Measurements from ENCODE around the gene STX18.
"Not testable (repeated sequence)": the region's sequence is repeated elsewhere in the genome, so short reads cannot be mapped to it uniquely, and the experiment has no call there.

STX18 gene

DNA sequence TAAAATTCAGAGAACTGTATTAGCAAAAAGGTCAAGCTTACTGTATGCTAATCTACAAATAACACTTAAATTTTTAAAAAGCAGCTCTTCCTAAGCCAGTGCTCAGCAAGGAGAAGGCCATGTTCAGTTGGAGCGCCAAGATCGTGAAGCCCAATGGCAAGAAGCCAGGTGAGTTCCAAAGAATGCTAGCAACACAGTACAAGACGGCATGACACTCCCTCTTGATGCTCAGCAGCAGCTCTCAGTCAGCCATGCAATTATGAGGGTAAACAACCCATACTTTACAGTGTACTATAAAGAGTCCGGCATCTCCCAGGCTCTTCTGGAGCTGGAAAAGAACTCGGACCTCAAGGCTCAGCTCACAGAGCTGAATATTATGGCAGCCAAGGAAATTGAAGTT lies 34.9 kb downstream of the STX18 start:
- no peak for DNase-seq

DNA sequence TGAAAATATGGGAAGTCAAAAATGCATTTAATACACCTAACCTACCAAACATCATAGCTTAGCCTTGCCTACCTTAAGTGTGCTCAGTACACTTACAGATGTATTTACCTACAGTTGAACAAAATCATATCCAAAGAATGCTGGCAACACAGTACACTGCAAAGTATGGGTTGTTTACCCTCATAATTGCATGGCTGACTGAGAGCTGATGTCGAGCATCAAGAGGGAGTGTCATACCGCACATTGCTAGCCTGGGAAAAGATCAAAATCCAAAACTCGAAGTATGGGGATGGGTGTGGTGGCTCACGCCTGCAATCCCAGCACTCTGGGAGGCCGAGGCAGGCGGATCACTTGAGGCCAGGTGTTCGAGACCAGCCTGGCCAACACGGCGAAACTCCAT lies 36.6 kb downstream of the STX18 start:
- not testable (repeated sequence) for DNase-seq

DNA sequence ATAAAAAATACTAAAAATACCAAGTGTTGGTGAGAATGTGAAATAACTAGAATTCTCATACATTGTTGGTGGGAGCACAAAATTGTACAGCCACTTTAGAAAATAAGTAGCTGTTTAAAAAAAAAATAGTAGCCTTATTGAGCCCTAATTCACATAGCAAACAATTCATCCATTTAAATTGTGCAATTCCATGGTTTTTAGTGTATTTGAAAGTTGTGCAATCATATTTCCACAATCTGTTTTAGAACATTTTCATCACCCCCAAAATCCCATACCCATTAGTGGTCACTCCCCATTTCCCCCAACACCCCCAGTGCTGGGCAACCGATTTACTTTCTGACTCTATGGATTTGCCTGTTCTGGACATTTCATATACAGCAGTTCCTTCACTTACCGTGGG lies 37.1 kb downstream of the STX18 start:
- no peak for DNase-seq

DNA sequence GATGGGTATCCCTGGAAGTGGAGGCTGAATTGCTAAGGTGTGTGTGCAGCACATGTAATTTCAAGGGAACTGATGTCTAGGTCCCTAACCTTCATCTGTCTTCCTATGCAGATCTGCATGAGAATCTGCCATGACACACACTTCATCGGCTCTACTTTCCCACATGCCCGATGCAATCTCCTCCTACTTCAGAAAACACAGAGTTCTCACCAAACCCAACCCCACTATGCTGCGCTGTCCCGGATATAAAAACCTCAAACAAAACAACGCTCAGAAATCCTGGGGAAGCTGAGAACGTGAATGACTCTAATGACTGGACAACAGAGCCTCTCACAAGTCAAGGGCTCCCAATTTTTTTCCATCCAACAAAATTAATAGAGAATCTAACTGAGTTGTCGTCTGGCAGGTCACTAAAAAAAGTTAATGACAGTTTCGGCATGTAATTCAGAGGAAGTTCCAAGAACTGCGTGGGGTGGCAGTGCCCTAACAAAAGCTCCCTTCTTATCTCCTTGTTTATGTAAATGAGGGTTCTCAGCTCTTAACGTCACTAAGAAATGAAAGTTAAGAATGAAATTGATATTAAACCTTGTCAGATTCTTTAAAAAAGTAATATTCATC lies 39.0 kb downstream of the STX18 start:
- no peak for DNase-seq

DNA sequence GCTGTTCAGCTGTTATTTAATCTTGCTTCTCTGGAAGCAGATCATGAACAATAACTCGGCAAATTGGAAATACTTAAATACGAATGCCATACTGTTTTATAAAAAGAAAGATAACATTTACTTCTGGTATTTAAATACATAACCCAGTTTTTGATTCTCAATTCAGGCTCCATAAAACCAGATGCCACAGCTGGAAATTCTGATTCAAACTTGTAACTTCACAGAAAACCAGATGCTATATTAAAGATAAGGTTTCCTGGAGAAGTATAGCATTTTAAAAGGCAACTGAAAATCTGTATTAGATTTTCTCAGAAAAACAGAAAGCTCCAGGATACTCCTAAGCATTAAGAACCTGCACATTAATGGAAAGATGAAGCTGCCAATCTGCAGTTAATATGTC lies 40.2 kb downstream of the STX18 start:
- DNase-seq, result no peak

DNA sequence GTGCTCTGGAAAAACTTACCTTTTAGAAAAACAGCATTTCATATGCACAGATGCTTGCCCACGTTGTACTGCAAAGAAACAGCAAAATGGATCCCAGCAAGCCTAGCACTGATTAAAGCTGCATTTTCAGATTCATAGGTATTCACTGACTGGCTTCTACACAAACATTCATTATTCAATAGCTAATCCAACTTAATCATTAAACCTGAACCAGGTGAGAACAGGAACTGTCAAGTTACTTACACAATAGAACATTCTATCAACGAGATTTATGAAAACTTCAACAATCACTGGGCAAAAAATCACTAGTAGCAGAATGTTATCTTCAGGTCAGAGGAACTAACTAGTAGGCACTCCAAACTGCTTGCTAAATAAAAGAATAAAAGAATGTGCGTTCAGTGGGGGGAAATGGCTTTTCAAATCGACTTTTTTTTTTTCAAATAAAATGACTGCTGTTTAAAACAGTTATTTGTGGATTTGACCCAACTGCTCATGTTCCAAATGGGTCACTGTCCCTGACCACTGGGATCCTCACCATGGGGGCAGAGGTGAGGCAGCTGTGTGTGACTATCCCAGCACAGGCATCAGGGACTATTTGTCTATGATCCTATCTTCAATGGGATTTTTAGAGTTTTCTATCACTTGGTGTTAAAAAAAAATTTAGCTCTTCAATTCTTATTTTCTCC lies 42.3 kb downstream of the STX18 start:
- no peak for DNase-seq

DNA sequence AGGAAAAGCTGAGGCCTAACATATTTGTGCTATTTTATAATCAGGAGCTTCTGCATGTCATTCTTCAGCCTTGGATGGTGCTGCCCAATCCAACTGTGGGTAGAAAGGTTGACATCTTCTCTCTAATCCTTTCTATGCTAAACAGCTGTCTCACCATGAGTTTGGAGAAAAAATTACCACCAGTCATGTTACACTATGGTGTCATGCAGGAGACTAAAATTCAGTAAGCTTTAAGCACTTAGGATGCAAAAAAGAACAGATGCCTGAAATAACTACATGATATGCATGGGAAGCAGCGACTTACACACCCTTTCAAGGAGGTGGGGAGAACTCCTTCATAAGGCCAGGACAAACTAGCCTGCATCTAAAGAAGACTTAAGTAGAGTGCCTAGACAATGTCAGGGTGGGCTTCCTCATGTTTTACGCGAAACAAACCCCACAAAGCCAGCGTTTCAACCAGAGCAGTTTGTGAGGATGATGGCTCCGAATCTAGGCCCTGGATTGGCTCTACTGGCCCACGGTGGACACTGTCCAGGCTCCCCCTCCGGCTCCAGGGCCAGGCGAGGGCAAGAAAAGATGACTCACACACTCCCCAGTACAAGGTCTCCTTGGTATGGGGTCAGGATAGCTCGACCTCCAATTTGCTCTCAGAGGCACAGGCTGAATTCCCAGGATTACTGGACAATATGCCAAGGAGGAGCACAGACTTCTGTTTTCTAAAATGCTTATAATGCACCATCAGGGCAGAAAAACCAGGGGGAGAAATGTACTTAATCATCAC lies 45.1 kb downstream of the STX18 start:
- DNase-seq, result no peak

DNA sequence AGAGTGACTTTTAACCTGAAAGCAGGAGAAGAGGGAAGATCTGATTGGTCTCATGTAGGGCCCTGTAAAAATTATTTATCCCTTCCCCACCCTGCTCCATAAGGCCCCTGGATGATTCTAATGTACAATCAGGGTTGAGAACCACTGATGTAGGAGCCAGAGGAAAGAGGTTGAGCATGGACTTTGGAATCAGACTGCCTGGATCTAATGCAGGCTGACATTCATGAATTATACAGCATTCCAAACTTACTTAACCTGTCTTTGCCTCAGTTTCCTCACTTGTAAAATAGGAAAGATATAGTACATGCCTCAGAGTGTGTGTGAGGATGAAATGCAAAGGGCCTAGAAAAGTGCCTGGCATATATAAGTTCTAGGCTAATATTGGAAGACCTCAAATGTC lies 47.0 kb downstream of the STX18 start:
- DNase-seq, result no peak

DNA sequence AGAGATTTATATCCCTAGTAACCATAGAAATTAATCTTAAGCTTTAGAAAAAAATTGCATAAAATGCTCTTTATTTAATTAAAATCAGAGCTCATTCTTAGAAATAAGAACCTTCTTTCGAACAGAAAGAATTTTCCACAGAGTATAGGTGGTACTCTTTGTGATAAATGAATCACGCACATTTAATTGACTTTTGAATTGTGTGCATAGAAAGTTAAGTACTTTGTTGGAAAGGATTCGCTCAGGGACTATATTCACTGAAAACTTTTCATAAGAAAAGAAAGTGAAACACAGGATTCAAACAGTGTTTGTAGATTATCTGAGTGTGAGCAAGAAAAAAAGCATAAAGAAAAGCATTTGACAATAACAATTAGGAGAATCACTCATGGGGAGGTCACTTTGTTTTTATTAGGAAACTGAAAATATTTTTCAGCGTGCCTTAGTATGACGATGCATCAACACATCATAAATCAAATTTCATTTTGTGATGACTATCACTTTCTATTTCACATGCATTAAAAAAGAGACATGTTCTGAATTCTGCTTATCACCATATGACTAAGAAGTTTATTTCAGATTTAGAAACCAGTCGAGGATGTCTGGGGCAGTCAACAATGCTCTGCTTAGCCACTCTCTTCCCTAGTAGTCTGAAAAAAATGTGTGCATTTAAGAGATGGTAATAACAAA lies 49.5 kb downstream of the STX18 start:
- no peak for DNase-seq

DNA sequence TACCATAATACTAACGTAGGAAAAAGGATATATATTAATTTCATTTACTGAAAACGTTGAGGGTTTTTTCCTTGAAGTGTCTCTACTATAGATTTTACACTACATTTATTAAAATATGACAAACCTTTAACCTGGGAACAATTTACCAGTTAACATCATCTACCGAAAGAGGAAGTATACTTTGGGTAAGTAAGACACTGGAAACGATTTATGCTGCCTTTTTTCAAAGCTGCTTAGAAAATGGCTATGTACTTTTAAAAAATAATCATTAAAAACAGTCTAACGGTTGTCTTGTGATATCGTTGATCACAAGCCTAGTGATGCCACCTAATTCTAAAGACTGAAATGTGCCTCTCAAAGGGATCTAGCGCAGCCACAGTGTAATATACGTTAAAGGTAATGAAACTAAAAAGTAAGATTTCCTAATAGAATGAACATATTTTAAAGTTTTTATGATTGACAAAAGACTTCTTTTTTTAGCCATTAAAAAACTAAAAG lies 50.4 kb downstream of the STX18 start:
- DNase-seq, result no peak

DNA sequence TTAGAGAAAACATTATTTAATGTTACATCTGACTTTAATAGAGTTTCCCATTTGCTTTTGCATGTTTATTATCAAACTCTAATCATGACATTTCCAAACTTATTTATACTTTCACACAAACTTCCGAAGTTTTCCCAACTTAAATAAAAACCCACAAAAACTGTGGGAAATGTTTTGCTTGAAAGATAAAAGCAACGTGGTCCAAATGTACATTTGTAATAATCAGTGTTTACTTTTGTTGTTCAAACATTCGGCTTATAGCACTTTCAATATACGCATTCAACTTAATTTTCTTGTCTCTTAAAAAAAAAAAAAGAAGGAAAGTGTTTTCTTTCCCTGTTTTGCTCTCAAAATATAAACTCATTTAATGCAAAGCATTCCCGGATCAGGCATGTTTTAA lies 51.0 kb downstream of the STX18 start:
- no peak for DNase-seq

DNA sequence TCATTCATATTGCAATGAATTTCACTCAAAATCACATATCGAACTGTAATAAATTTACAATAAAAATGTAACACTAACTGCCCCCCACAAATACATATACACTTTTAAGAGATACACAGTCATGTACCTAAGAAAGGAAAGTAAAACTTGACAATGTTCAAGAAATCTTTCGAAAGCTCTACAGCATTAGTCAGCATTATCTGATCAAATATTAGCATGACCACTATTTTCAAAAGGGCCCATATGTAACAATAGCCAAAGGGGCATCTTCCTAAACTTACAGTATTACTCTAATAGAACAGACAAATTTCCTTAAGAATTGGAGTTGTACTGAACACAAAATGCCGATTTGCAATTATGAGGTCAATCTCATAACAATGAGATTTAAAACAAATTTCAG lies 51.8 kb downstream of the STX18 start:
- DNase-seq, result no peak

DNA sequence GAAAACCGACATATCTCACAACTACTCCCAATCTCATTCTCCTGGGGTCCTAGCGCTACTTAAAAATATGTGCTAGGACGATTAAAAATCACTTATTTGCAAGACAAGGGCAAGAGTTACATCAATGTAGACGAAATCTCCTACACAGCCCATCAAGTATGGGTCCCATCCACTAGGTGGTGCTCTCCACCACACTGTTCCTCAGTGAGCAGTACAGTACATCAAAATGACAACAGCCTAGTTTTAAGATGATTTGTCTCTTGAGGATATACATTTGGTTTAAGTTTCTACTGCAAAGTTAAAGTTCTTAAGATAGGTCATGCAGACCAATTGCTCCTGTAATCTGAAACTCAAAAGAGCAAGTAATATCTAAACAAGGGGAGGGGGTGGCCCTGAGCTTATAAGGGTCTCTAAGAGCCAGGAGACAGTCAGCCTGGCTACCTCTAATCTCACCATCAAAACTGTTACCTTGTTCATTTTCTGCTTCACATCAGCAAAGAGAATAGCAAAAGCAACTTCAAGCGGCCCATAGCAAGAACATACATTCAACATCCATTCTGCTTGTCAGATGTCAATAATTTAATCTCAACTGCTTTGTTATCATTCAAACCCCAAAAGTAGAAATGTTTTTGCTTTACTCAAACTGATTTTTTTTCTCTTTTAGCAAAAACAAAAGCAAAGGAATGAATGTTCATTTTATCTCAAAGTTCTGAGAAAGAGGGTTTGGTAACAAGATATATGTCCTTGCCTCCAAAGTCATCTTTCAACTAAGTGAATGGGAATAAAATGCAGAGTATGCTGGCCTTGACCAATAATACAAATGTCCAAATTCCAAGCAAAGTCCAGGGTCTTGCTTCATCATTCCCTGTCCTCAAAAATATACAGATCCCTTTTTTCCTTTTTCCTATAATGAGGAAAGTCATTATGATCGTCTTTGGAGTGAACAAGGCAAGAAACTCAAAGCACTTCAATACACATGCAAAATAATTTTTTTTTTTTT lies 53.1 kb downstream of the STX18 start:
- no peak for DNase-seq

DNA sequence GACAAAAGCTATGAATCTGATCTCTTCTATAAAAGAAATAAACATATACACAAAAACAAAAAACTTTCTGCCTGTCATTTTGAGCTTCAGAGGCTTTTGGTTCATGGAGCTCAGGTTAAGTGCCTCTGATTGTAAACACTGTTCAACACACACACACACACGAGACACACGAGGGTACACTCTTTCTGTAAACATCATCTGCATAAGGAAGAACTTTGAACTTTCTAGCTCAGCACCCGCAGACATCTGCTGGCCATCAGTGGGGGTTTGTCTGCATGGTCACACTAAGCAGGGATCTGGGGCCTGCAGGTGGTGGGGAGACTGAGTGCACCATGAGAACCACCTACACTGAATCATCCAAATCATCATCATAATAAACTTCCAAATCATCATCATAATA lies 54.9 kb downstream of the STX18 start:
- DNase-seq, result no peak

DNA sequence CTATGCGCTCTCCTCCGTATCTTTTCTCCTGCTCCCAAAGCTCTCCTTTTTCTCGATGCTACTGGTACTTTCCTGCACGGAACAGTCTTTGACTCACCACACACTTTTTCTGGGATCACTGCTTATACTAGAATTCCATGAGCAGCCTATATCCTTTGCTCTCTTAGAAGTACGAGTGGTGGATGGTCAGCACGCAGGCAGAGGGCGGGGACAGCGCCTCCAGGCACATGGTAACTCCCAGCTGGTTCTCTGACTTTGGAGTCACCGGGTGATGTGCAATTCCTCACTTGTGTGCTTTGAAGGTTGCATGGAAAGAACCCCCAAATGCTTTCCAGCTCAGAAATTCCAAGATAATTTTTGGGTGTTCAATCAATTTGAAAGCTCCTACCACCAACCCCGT lies 56.0 kb downstream of the STX18 start:
- no peak for DNase-seq

DNA sequence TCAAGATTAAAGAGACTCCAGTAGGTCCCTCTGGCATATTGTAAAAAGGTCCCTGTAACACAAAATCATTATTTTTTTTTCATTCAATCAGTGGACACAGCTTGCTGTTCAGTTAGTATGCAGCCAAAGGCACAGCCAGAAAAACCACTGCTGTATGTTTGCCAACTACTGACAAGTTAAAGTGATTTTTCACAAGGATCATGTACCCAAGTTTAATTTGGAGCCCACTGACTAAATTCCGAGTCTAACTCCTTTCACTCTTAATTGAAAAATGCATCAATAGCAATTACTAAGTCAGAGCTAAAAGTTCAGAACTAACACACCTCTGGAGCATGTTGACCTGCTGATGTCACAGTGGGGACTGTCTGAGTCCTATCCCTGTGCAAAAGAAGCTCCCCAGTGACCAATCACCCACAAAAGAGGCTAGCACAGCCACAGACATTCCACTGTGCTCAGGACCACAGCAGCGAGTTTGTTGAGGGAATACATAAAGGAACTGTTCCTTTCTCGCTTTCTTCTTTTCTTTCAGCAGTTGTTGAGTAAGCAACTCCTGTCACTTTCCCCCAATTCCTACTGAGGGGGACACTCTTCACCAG lies 60.4 kb downstream of the STX18 start:
- no peak for DNase-seq

DNA sequence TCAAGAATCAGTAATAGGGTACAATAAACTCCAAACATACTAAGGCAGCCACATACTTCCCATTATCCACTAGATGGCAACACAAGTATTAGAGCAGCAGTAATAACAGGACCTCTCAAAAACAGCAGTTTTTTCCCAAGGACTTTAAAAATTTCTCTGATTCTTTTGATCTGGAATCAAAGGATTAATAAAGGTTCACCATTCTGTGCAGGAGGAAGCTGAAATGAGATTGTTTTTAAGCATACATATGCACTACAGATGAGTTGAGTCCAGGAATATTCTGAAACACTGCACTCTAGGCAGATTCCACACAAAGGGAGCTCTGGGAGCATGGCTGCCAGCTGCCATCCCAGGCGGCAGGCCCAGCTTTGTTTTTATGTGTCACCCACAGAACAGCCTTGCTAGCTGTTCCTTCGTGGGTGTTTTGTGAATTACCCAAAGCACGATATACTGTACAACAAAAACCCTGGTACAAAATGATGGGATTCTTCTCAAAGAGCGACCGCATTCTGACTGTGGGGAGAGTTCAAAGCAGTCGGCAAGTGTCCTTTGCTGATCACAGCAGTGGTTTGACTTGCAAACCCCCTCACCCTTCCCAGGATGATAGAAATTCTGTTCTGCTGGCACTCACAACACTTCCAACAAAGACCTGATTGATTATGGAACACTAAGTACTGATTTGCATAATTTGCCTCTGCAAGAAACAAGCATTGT lies 61.0 kb downstream of the STX18 start:
- no peak for DNase-seq

DNA sequence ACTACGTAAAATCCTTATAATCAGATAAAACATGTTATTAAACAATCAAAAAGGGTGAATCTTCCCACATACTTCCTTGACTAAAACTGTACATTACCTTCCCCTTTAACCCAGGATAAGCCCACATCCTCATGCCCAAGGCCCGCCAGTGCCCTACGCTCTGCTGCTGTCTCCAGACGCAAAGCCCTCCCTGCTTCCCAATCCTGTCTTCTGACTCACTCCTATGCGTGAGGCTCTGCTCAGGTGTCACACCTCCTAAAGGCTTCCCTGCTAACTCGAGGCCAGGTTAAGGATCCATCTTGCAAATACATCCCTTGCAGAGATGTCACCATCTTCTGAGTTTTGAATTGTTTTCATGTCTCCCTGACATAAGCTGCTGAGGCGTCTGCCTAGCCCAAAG lies 61.6 kb downstream of the STX18 start:
- DNase-seq, result no peak

DNA sequence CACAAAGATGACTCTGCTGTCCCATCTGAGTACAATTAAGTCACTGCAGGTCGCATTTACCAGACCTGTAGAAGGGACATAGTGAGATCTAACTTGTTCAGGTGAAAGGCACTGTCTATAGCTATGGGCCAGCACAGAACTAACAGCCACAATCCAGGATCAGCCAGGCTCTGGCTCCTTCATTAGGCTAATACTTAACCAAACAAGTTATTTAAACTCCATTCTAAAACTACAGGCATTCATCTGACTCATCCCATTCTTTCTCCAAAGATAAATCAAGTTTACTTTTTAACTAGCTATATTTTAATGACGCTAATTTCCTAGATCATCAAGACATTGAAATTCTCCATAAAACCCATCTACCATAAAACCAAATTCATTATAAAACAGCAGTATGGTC lies 62.5 kb downstream of the STX18 start:
- DNase-seq, result no peak

DNA sequence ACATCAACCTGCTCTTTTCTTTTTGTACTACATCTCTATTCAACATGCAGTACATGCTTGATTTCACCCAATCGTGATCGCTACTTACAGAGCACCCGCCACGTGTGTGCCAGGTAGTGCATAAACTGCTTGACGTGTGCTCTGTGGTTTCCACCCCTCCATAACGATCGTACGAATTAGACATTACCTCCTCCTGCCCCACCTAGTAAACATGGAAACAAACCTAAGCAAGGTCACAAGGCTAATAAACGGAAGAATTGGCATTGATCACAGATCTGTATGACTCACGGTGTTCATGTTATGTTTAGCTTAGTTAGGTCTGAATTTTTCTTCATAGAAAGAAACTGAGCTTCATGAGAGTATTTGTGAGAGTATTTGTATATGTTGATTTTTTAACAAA lies 64.1 kb downstream of the STX18 start:
- no peak for DNase-seq

DNA sequence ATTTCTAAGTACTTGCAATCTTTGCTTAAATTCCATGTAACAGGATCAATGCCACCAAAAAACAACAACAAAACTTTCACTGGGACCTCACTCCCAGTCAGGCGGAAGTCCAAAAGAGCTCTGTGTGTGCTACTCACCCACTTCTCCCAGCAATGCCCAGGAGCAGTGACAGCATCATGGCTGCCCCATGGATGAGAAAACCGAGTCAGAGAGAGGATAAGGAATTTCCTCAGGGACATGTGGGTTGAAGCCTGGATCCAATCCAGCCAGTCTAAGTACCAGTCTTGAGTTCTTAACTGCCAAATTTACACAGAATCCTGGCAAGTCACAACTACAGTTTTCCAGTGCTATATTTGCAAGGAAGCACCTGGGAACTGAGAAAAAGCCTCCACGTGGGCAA lies 64.5 kb downstream of the STX18 start:
- no peak for DNase-seq

Measured in NCI-H1417 treated with DMSO at 0.1 percent for 48 hours (cell line).